ENCODE results near the gene MED10.

Gene MED10

DNA sequence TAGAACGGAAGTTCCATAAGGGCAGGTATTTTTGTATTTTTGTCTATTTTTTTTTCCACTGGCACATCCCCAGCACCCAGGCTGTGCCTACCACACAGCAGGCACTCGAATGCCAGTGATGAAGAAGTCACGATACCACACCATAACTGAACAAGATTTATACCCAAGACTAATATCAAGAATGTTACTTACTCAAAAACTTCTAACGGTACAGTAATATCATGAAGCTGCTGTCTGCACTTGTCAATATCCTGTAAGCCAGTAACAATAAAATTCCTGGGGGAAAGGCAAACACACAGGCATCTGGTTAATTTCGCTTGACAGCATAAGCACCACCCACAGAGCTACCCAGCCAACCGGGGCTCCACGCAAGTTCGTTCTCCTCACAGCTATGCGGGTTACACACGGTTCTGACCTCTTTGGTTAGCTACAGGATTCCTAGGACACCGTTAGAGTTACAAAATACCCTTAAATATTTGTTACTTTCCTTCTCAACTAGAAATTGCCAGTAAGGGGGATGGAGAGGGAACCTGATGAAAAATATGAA lies 1.3 kb downstream of the MED10 start:
- Histone ChIP-seq H3K27ac (no peak overlapping the region), H3K4me3 (peak overlapping the region; percentile 97)
- DNase-seq (ENCODE audit: low spot score): no peak
- TF ChIP-seq, protein P1, sequence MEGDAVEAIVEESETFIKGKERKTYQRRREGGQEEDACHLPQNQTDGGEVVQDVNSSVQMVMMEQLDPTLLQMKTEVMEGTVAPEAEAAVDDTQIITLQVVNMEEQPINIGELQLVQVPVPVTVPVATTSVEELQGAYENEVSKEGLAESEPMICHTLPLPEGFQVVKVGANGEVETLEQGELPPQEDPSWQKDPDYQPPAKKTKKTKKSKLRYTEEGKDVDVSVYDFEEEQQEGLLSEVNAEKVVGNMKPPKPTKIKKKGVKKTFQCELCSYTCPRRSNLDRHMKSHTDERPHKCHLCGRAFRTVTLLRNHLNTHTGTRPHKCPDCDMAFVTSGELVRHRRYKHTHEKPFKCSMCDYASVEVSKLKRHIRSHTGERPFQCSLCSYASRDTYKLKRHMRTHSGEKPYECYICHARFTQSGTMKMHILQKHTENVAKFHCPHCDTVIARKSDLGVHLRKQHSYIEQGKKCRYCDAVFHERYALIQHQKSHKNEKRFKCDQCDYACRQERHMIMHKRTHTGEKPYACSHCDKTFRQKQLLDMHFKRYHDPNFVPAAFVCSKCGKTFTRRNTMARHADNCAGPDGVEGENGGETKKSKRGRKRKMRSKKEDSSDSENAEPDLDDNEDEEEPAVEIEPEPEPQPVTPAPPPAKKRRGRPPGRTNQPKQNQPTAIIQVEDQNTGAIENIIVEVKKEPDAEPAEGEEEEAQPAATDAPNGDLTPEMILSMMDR (IDR thresholded peaks at IDR 0.05): no peak

DNA sequence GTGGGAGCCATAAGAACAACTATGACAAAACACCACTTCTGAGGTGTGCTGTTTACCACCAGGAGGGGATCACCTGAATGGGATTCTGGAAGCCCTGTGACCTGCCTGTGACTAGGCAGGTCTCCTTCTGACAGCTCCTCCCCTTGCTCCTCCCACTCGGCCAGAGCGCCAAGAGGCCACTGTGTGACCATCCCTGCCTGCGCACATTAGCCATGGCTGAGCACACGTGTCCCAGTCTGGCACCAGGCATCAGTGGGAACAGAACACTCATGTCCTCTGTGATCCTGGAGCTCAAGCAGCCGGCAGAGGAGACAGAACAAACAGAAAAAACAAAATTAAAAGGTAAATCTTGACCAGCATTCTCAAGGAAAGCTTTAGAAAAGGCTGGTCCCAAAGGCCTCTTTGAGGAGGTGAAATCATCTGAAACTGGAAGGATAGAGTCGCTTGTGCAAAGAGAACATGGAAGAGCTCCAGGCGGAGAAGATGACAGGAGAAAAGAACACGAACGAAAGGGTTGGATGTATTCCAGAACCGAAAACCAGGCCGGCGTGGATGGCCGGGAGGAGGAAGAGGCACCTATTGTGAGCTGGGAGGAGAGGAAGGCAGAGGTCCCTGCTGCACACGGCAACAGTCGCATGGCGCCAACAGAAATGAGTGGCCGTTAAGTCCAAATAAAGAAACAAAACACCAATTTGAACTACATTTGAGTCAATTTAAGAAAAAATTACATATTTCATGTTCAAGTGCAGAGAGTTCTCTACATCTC lies 5.1 kb downstream of the MED10 start:
- DNase-seq (ENCODE audit: low spot score): peak; percentile 36
- TF ChIP-seq, protein P1 (IDR thresholded peaks at IDR 0.05): no peak
- Histone ChIP-seq H3K27ac (no peak overlapping the region), H3K4me3 (no peak overlapping the region)

DNA sequence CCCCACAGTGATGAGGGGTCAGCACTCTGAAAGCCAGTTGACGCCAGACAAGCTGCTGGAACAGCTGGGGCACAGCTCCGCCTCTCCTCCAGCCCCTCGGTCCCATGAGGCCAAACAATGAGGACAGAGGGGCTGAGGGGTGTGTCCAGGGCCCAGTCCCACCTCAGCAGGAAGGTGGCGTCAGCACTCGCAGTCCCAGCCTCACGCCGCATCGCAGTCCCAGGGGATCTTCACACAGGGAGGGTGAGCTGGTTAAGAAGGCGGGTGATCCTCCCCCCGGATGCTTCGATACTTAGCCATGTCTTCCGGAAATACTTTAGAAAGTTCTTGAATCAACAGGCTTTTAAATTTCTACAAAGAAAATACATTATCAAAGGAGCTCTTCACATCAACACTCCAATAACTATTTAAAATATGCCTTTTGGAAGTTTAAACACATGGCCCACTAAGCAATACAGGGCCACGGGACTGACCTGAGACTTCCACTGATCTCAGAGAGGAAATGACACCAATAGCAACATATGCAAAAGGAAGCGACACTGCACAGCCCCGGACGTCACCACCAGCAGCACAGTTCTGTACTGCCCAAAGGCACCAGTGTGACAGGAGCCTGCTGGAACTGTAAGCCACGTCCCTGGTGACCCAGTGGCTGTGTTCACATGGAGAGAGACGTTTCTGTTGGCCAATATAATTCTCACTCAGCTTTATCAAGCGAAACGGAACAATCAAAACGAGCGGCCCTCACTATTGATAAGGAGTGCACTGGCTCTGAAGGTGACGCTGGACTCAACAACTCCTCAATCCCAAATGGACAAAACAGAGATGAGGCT lies 5.9 kb downstream of the MED10 start:
- no peak overlapping the region for H3K27ac ChIP-seq

GRCh38 chr5:6371079-6371810 lies 7.1 kb downstream of the MED10 start:
- TF ChIP-seq, protein P1 (IDR thresholded peaks at IDR 0.05): no peak
- H3K27ac ChIP-seq: no peak overlapping the region
- no peak overlapping the region for H3K4me3 ChIP-seq
- DNase-seq (ENCODE audit: low spot score): peak; percentile 31

More for the DNA sequence above, 5.9 kb downstream of the MED10 start:
- no peak overlapping the region for H3K4me3 ChIP-seq
- peak; percentile 58 for DNase-seq (ENCODE audit: low spot score)
- TF ChIP-seq, protein P1 (IDR thresholded peaks at IDR 0.05): no peak

GRCh38 chr5:6370580-6370979 lies 7.8 kb downstream of the MED10 start:
- DNase-seq (ENCODE audit: low spot score): peak; percentile 54
- TF ChIP-seq, protein P1 (IDR thresholded peaks at IDR 0.05): no peak
- no peak overlapping the region for H3K27ac ChIP-seq
- H3K4me3 ChIP-seq: no peak overlapping the region

GRCh38 chr5:6365977-6366590 lies 12.3 kb downstream of the MED10 start:
- no peak overlapping the region for H3K27ac ChIP-seq
- TF ChIP-seq, protein P1 (IDR thresholded peaks at IDR 0.05): no peak
- DNase-seq (ENCODE audit: low spot score): peak; percentile 31
- H3K4me3 ChIP-seq: no peak overlapping the region
